GM12878 (cell line): ENCODE data around the gene SGPP2.

Source experiments
- CEBPZ ChIP-seq: fragments of 150-350 bp; IDR thresholded peaks from 2 replicates; pipeline ENCODE4 v1.6.1; 2016; ENCODE audit warnings: low read depth, low read length
- FOXM1 ChIP-seq: IDR thresholded peaks from 2 replicates; pipeline ENCODE4 v1.6.1; 2012; ENCODE audit warnings: low read depth, mild to moderate bottlenecking, inconsistent platforms, low read length, moderate library complexity
- KDM1A ChIP-seq: fragments of 200-600 bp; sonication (generic); IDR thresholded peaks from 2 replicates; pipeline ENCODE4 v1.6.1; 2016; ENCODE audit warnings: borderline replicate concordance
- NFYB ChIP-seq: IDR thresholded peaks from 2 replicates; pipeline ENCODE4 v1.6.1; 2011; ENCODE audit warnings: low read depth, mild to moderate bottlenecking, low read length, improper control_type of control experiment, moderate library complexity; ENCODE audit not compliant: insufficient read depth
- POLR2AphosphoS5 ChIP-seq: IDR thresholded peaks from 2 replicates; pipeline ENCODE4 v1.6.1; 2011; ENCODE audit warnings: mild to moderate bottlenecking, low read length, inconsistent platforms
- ZBTB11 ChIP-seq: fragments of 450-650 bp; formaldehyde crosslinking; IDR thresholded peaks from 2 replicates; pipeline ENCODE4 v1.5.0; 2022; ENCODE audit warnings: mild to moderate bottlenecking, missing genetic modification characterization
- TF ChIP-seq, protein P1 (sequence below), 3 experiments: IDR thresholded peaks in 2 of 3; conservative IDR thresholded peaks in 1 of 3; 2 replicates each; pipeline ENCODE4 v1.5.1; 2011; ENCODE audit warnings: low read depth in 3 of 3, low read length in 3 of 3, mild to moderate bottlenecking in 3 of 3, control low read depth in 2 of 3, moderate library complexity in 2 of 3, inconsistent platforms in 1 of 3, mixed read lengths in 1 of 3; ENCODE audit not compliant: control insufficient read depth in 2 of 3, insufficient read depth in 1 of 3; ENCODE audit errors: extremely low read depth in 1 of 3
- TF ChIP-seq, protein P2 (sequence below): IDR thresholded peaks from 2 replicates; pipeline ENCODE4 v1.6.1; 2011; ENCODE audit warnings: low read depth, mild to moderate bottlenecking, low read length, moderate library complexity, borderline replicate concordance; ENCODE audit errors: extremely low read depth

- TF ChIP-seq, protein P1, sequence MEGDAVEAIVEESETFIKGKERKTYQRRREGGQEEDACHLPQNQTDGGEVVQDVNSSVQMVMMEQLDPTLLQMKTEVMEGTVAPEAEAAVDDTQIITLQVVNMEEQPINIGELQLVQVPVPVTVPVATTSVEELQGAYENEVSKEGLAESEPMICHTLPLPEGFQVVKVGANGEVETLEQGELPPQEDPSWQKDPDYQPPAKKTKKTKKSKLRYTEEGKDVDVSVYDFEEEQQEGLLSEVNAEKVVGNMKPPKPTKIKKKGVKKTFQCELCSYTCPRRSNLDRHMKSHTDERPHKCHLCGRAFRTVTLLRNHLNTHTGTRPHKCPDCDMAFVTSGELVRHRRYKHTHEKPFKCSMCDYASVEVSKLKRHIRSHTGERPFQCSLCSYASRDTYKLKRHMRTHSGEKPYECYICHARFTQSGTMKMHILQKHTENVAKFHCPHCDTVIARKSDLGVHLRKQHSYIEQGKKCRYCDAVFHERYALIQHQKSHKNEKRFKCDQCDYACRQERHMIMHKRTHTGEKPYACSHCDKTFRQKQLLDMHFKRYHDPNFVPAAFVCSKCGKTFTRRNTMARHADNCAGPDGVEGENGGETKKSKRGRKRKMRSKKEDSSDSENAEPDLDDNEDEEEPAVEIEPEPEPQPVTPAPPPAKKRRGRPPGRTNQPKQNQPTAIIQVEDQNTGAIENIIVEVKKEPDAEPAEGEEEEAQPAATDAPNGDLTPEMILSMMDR (IDR thresholded peaks at IDR 0.05 in 2 of 3, conservative IDR thresholded peaks at IDR 0.05 in 1 of 3; ENCODE audit: control insufficient read depth in 2 of 3, extremely low read depth in 1 of 3, insufficient read depth in 1 of 3, low read depth in 3 of 3, low read length in 3 of 3): no peak
- no peak for TF ChIP-seq KDM1A
- TF ChIP-seq CEBPZ: no peak
- TF ChIP-seq NFYB: no peak
- TF ChIP-seq, protein P2, sequence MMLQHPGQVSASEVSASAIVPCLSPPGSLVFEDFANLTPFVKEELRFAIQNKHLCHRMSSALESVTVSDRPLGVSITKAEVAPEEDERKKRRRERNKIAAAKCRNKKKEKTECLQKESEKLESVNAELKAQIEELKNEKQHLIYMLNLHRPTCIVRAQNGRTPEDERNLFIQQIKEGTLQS: no peak
- no peak for TF ChIP-seq POLR2AphosphoS5
- TF ChIP-seq FOXM1: no peak
- TF ChIP-seq ZBTB11 (CRISPR knock-in tag): no peak
These were observed 174.3 kb downstream of the SGPP2 start for GRCh38 chr2:222598611-222599010.
